ENCODE data around the gene SCNN1G. TPM values are rescaled to one million over a fixed set of nuclear protein-coding genes. Genes with fewer than 3 reads are reported as not detected.

Gene SCNN1G
- total and polyA plus RNA-seq, 8 donors: 0.60 to 8.9 (median 3.8) TPM

GRCh38 chr16:23223368-23223767 is 40.8 kb downstream of the SCNN1G start:
- Histone ChIP-seq H3K4me3 (no peak overlapping the region), H3K36me3 (no peaks in the 10 kb centered on the region), H3K27me3 (no peaks in the 10 kb centered on the region), H3K9me3 (no peaks in the 10 kb centered on the region), H3K27ac (no peak overlapping the region), H3K4me1 (no peaks in the 10 kb centered on the region)
- intact Hi-C loops (cut with DNase I): no loop called here
- ATAC-seq: no peak
- 64 to 79% methylated on average over 8 of the region's 8 CpGs for WGBS, 2 donors
- FAIRE-seq: no peak
- no peak for TF ChIP-seq CTCF (IDR thresholded peaks at IDR 0.05)
- no peak for DNase-seq

- H3K4me1 ChIP-seq: no peaks in the 10 kb centered on the region
- no peak for ATAC-seq
- no peak for DNase-seq
- H3K4me3 ChIP-seq: no peak overlapping the region
- 53 to 73% methylated on average over 4 of the region's 4 CpGs for WGBS, 2 donors
- H3K36me3 ChIP-seq: no peaks in the 10 kb centered on the region
- FAIRE-seq: no peak
- no peaks in the 10 kb centered on the region for H3K27me3 ChIP-seq
- intact Hi-C loops (cut with DNase I): no loop called here
- no peak overlapping the region for H3K27ac ChIP-seq
- no peaks in the 10 kb centered on the region for H3K9me3 ChIP-seq
- TF ChIP-seq CTCF (IDR thresholded peaks at IDR 0.05): no peak
Observed at GRCh38 chr16:23225109-23225508, 42.6 kb downstream of the SCNN1G start.

- DNase-seq (no peak), FAIRE-seq (no peak), ATAC-seq (no peak)
- H3K4me1 ChIP-seq: no peaks in the 10 kb centered on the region
- no peak for TF ChIP-seq CTCF (IDR thresholded peaks at IDR 0.05)
- H3K36me3 ChIP-seq: no peaks in the 10 kb centered on the region
- no peak overlapping the region for H3K27ac ChIP-seq
- H3K27me3 ChIP-seq: no peaks in the 10 kb centered on the region
- H3K4me3 ChIP-seq: no peak overlapping the region
- intact Hi-C loops (cut with DNase I): no loop called here
- no peaks in the 10 kb centered on the region for H3K9me3 ChIP-seq
Observed at GRCh38 chr16:23225634-23226033, 43.1 kb downstream of the SCNN1G start.

- H3K9me3 ChIP-seq: no peaks in the 10 kb centered on the region
- WGBS, 2 donors: 46 to 47% methylated on average over 4 of the region's 4 CpGs
- intact Hi-C loops (cut with DNase I): no loop called here
- no peak for TF ChIP-seq CTCF (IDR thresholded peaks at IDR 0.05)
- no peak overlapping the region for H3K27ac ChIP-seq
- ATAC-seq: no peak
- H3K27me3 ChIP-seq: no peaks in the 10 kb centered on the region
- H3K36me3 ChIP-seq: no peaks in the 10 kb centered on the region
- no peak for FAIRE-seq
- no peak overlapping the region for H3K4me3 ChIP-seq
- H3K4me1 ChIP-seq: no peaks in the 10 kb centered on the region
- no peak for DNase-seq
Observed at GRCh38 chr16:23227529-23227928, 45.0 kb downstream of the SCNN1G start.

GRCh38 chr16:23229714-23230113 is 47.2 kb downstream of the SCNN1G start:
- Histone ChIP-seq H3K4me3 (no peak overlapping the region), H3K27me3 (no peaks in the 10 kb centered on the region), H3K36me3 (no peaks in the 10 kb centered on the region), H3K27ac (no peak overlapping the region), H3K4me1 (no peaks in the 10 kb centered on the region), H3K9me3 (no peaks in the 10 kb centered on the region)
- ATAC-seq: no peak
- TF ChIP-seq CTCF (IDR thresholded peaks at IDR 0.05): no peak
- intact Hi-C loops (cut with DNase I): no loop called here
- DNase-seq: no peak
- no peak for FAIRE-seq
- 74% methylated on average over 4 of the region's 4 CpGs for WGBS, 2 donors

All from pancreas (tissue), 10 donors.